Caco-2 (cell line): ENCODE measurements around the gene SEMA6D. TPM values are rescaled to one million over a fixed set of nuclear protein-coding genes. Genes with fewer than 3 reads are reported as not detected.

Experiments used
- BruUV-seq: library from RNA; stranded (reverse); fragments of 400-500 nt; replicated peaks from 2 replicates; lab custom pipeline; 2021; lab: Mats Ljungman, UMichigan
- CTCF ChIA-PET: fragments of 300-600 bp; sonication (Branson Sonifier 250); formaldehyde crosslinking; loops from one replicate; lab custom pipeline; 2022; ENCODE audit warnings: antibody characterized with exemption; lab: Charles Lee
- POLR2A ChIA-PET: fragments of 300-600 bp; sonication (Branson Sonifier 250); formaldehyde crosslinking; loops from one replicate; lab custom pipeline; 2022; ENCODE audit warnings: antibody characterized with exemption; lab: Charles Lee
- DNase-seq, 2 experiments: peaks; one replicate each; pipeline versions ENCODE4 v3.0.0 to v3.0.0-alpha.2; 2020 to 2022
- H3K27me3 ChIP-seq: replicated peaks from 2 replicates; pipeline ENCODE4 v1.6.0; 2011; ENCODE audit warnings: low read length; ENCODE audit not compliant: control insufficient read depth, insufficient read depth
- H3K36me3 ChIP-seq: 2 replicates; pipeline ENCODE4 v1.5.1; 2011; ENCODE audit warnings: low read length; ENCODE audit not compliant: control insufficient read depth, insufficient read depth
- H3K4me1 ChIP-seq: fragments of 250-450 bp; sonication (Bioruptor Pico); 2 replicates; pipeline ENCODE4 v1.5.1; 2020; ENCODE audit warnings: mild to moderate bottlenecking
- H3K4me3 ChIP-seq: 2 replicates; pipeline ENCODE4 v1.5.1; 2011; ENCODE audit warnings: low read depth, mild to moderate bottlenecking, control low read depth, low read length
- H3K9me3 ChIP-seq: fragments of 250-450 bp; sonication (Bioruptor Pico); 2 replicates; pipeline ENCODE4 v1.5.1; 2020; ENCODE audit warnings: mild to moderate bottlenecking, moderate library complexity
- H3K27ac Mint-ChIP-seq: one replicate; pipeline ENCODE4 v1.8.0; 2022; ENCODE audit warnings: mixed read lengths; ENCODE audit not compliant: unreplicated experiment
- H3K27me3 Mint-ChIP-seq: one replicate; pipeline ENCODE4 v1.8.0; 2022; ENCODE audit warnings: mixed read lengths; ENCODE audit not compliant: insufficient read depth, unreplicated experiment
- H3K36me3 Mint-ChIP-seq: one replicate; pipeline ENCODE4 v1.8.0; 2022; ENCODE audit warnings: mild to moderate bottlenecking, mixed read lengths; ENCODE audit not compliant: insufficient read depth, unreplicated experiment
- H3K4me1 Mint-ChIP-seq: one replicate; pipeline ENCODE4 v1.8.0; 2022; ENCODE audit warnings: low read depth, mixed read lengths; ENCODE audit not compliant: unreplicated experiment
- H3K4me3 Mint-ChIP-seq: one replicate; pipeline ENCODE4 v1.8.0; 2022; ENCODE audit warnings: mild to moderate bottlenecking, moderate library complexity, mixed read lengths; ENCODE audit not compliant: unreplicated experiment
- H3K9me3 Mint-ChIP-seq: one replicate; pipeline ENCODE4 v1.8.0; 2022; ENCODE audit warnings: mixed read lengths; ENCODE audit not compliant: unreplicated experiment
- intact Hi-C: fragments of 100-400 bp; cut with micrococcal nuclease; formaldehyde crosslinking; loops from one replicate; pipeline ENCODE4 v1.10.0; 2022; ENCODE audit not compliant: unreplicated experiment
- total RNA-seq: library from RNA; stranded (reverse); gene quantifications from 2 replicates; pipeline ENCODE4 v1.2.3, GENCODE V29; 2022
- TF ChIP-seq, protein P1 (sequence below), 2 experiments: fragments of 200-600 bp in 1 of 2; IDR thresholded peaks; 1 replicate in 1 of 2; 2 replicates in 1 of 2; pipeline versions ENCODE4 v1.5.1 to v1.8.0; 2011 to 2022; ENCODE audit warnings: antibody characterized with exemption in 1 of 2, control low read depth in 1 of 2, inconsistent platforms in 1 of 2, low read depth in 1 of 2, low read length in 1 of 2, mild to moderate bottlenecking in 1 of 2, moderate library complexity in 1 of 2; ENCODE audit not compliant: insufficient read depth in 1 of 2, severe bottlenecking in 1 of 2, unreplicated experiment in 1 of 2

The SEMA6D gene
- total RNA-seq, 1 experiment from 2014 or later: 0.18 TPM

DNA sequence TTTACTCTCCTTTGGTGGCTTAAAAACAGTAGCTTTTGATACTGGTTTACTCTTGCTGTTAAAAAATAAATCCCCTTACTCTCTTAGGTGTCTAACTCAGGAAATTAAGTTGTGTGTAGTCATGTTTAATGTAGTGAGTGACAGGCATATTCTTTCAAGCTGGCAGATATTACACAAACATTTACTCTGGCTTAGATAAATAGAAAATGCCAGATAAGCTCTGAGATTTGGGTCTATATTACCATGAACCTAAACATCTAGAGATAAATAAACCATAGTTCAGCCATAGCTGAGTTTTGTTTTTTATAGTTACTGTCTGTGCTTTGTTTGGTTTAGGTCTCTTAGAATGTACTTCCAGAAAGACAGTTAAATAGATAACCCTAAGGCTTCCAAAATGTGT is 2.4 kb downstream of the SEMA6D start:
- BruUV-seq: no TSS peak
- no peak overlapping the region for H3K4me3 ChIP-seq

DNA sequence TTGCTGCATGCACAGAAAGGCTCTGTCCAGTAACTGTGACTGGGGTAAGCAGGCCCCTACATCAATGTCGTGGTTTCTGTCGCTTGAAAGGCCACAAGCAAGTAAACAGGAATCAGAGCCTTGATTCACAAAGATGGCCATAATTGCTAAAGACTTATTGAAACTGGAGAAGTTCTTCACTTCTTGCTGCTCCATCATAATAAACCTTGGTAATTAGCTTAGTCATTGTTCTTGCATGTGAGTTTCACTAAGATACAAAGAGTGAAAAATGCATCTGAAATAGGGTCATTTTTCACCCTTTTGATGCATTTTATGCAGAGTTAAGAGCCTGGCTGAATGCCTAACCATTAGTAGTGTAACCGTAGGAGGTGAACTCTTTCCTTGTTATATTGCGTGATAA is 3.2 kb downstream of the SEMA6D start:
- TF ChIP-seq, protein P1, sequence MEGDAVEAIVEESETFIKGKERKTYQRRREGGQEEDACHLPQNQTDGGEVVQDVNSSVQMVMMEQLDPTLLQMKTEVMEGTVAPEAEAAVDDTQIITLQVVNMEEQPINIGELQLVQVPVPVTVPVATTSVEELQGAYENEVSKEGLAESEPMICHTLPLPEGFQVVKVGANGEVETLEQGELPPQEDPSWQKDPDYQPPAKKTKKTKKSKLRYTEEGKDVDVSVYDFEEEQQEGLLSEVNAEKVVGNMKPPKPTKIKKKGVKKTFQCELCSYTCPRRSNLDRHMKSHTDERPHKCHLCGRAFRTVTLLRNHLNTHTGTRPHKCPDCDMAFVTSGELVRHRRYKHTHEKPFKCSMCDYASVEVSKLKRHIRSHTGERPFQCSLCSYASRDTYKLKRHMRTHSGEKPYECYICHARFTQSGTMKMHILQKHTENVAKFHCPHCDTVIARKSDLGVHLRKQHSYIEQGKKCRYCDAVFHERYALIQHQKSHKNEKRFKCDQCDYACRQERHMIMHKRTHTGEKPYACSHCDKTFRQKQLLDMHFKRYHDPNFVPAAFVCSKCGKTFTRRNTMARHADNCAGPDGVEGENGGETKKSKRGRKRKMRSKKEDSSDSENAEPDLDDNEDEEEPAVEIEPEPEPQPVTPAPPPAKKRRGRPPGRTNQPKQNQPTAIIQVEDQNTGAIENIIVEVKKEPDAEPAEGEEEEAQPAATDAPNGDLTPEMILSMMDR (IDR thresholded peaks at IDR 0.05; ENCODE audit: insufficient read depth in 1 of 2, low read depth in 1 of 2, low read length in 1 of 2, severe bottlenecking in 1 of 2, unreplicated experiment in 1 of 2): no peak
- peaks cover 26% of the 10 kb centered on the region for H3K27me3 Mint-ChIP-seq
- H3K4me3 Mint-ChIP-seq: no peak overlapping the region
- Histone ChIP-seq H3K9me3 (no peaks in the 10 kb centered on the region), H3K36me3 (no peaks in the 10 kb centered on the region), H3K4me3 (no peak overlapping the region), H3K4me1 (no peaks in the 10 kb centered on the region), H3K27me3 (no peaks in the 10 kb centered on the region; the same call in 1 of the 2 replicates)
- no TSS peak for BruUV-seq
- ChIA-PET POLR2A (no interaction called here), CTCF (no interaction called here)
- peaks cover 7% of the 10 kb centered on the region for H3K4me1 Mint-ChIP-seq
- no peak overlapping the region for H3K27ac Mint-ChIP-seq
- no peak for DNase-seq
- no peaks in the 10 kb centered on the region for H3K9me3 Mint-ChIP-seq
- intact Hi-C loops: no loop called here
- no peaks in the 10 kb centered on the region for H3K36me3 Mint-ChIP-seq

More for the DNA sequence above, 2.4 kb downstream of the SEMA6D start:
- H3K4me1 Mint-ChIP-seq: peaks cover 7% of the 10 kb centered on the region
- H3K27me3 Mint-ChIP-seq: peaks cover 30% of the 10 kb centered on the region
- no peak for DNase-seq
- POLR2A ChIA-PET: no interaction called here
- Histone ChIP-seq H3K36me3 (no peaks in the 10 kb centered on the region), H3K4me1 (no peaks in the 10 kb centered on the region), H3K27me3 (no peaks in the 10 kb centered on the region; the same call in 1 of the 2 replicates), H3K9me3 (no peaks in the 10 kb centered on the region)
- H3K9me3 Mint-ChIP-seq: no peaks in the 10 kb centered on the region
- no peak overlapping the region for H3K27ac Mint-ChIP-seq
- CTCF ChIA-PET: no interaction called here
- TF ChIP-seq, protein P1 (IDR thresholded peaks at IDR 0.05; ENCODE audit: insufficient read depth in 1 of 2, low read depth in 1 of 2, low read length in 1 of 2, severe bottlenecking in 1 of 2, unreplicated experiment in 1 of 2): no peak
- no peak overlapping the region for H3K4me3 Mint-ChIP-seq
- no peaks in the 10 kb centered on the region for H3K36me3 Mint-ChIP-seq
- intact Hi-C loops: loop anchor here (10.0 kb wide), 1 partner anchor 525 kb away; no protein-coding TSS in a partner anchor

DNA sequence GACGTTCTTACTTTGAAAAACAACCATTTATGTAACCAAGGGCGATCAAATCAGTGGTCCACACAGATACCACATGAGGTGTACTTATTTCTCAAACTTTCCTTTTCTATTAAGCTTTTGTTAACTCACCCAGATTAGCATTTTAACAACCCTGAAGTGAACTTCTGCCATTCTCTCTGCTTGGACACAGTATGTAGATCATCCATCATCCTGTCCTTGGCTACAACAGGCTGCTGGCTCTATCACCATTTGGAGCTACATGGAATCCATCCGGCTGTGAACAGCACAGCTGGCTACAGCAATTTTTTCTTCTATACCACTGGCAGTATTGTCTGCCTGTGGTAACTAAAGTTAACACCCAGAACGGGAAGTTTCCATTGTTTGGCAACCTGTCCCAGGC is 4.4 kb downstream of the SEMA6D start:
- no peaks in the 10 kb centered on the region for H3K9me3 ChIP-seq
- POLR2A ChIA-PET: no interaction called here
- H3K4me1 ChIP-seq: no peaks in the 10 kb centered on the region
- no TSS peak for BruUV-seq
- H3K27ac Mint-ChIP-seq: no peak overlapping the region
- H3K4me3 Mint-ChIP-seq: no peak overlapping the region
- H3K4me3 ChIP-seq: no peak overlapping the region
- intact Hi-C loops: no loop called here
- no peaks in the 10 kb centered on the region for H3K36me3 ChIP-seq
- CTCF ChIA-PET: no interaction called here
- H3K27me3 ChIP-seq: no peaks in the 10 kb centered on the region; the same call in 1 of the 2 replicates
- no peaks in the 10 kb centered on the region for H3K36me3 Mint-ChIP-seq
- TF ChIP-seq, protein P1 (IDR thresholded peaks at IDR 0.05; ENCODE audit: insufficient read depth in 1 of 2, low read depth in 1 of 2, low read length in 1 of 2, severe bottlenecking in 1 of 2, unreplicated experiment in 1 of 2): no peak
- peaks cover 7% of the 10 kb centered on the region for H3K4me1 Mint-ChIP-seq
- no peaks in the 10 kb centered on the region for H3K9me3 Mint-ChIP-seq
- DNase-seq: no peak
- H3K27me3 Mint-ChIP-seq: peaks cover 26% of the 10 kb centered on the region
